H9 (cell line): ENCODE results near the gene BMP7. TPM values are rescaled to one million over a fixed set of nuclear protein-coding genes. Genes with fewer than 3 reads are reported as not detected.

ENCODE experiments used
- DNase-seq: peaks from one replicate; pipeline ENCODE4 v3.0.0-alpha.2; 2017
- H2AFZ ChIP-seq: one replicate; pipeline ENCODE4 v1.6.1; 2013; ENCODE audit warnings: mild to moderate bottlenecking, low read length, control low read depth, moderate library complexity
- H2AK5ac ChIP-seq: 2 replicates; pipeline ENCODE4 v1.6.1; 2013; ENCODE audit warnings: low read length, control low read depth, mixed read lengths; ENCODE audit not compliant: insufficient read length
- H2BK120ac ChIP-seq: one replicate; pipeline ENCODE4 v1.6.1; 2013; ENCODE audit warnings: low read depth, mild to moderate bottlenecking, low read length, control low read depth, inconsistent platforms; ENCODE audit not compliant: poor library complexity, severe bottlenecking
- H2BK12ac ChIP-seq: 2 replicates; pipeline ENCODE4 v1.6.1; 2013; ENCODE audit warnings: low read length, control low read depth, mixed read lengths, low read depth; ENCODE audit not compliant: insufficient read length
- H2BK15ac ChIP-seq: 2 replicates; pipeline ENCODE4 v1.6.1; 2013; ENCODE audit warnings: low read depth, low read length, control low read depth
- H2BK20ac ChIP-seq: one replicate; pipeline ENCODE4 v1.6.1; 2013; ENCODE audit warnings: low read depth, mild to moderate bottlenecking, low read length, control low read depth, inconsistent platforms; ENCODE audit not compliant: poor library complexity, severe bottlenecking
- H2BK5ac ChIP-seq: 2 replicates; pipeline ENCODE4 v1.6.1; 2013; ENCODE audit warnings: low read length, control low read depth, mixed read lengths; ENCODE audit not compliant: insufficient read length
- H3K14ac ChIP-seq: 2 replicates; pipeline ENCODE4 v1.6.1; 2013; ENCODE audit warnings: low read length, control low read depth; ENCODE audit not compliant: insufficient read depth
- H3K18ac ChIP-seq: 2 replicates; pipeline ENCODE4 v1.6.1; 2013; ENCODE audit warnings: low read depth, mild to moderate bottlenecking, mixed read lengths, low read length, control low read depth; ENCODE audit not compliant: insufficient read length
- H3K23ac ChIP-seq: 2 replicates; pipeline ENCODE4 v1.6.1; 2013; ENCODE audit warnings: low read length, control low read depth, mixed read lengths, low read depth; ENCODE audit not compliant: insufficient read length
- H3K23me2 ChIP-seq: 2 replicates; pipeline ENCODE4 v1.6.1; 2013; ENCODE audit warnings: low read depth, mild to moderate bottlenecking, mixed read lengths, low read length, control low read depth; ENCODE audit not compliant: insufficient read length, poor library complexity, severe bottlenecking
- H3K27ac ChIP-seq: 2 replicates; pipeline ENCODE4 v1.5.1; 2013; ENCODE audit warnings: low read length, control low read depth, mixed read lengths, low read depth; ENCODE audit not compliant: insufficient read length
- H3K27me3 ChIP-seq: 2 replicates; pipeline ENCODE4 v1.6.1; 2013; ENCODE audit warnings: low read length, control low read depth, inconsistent platforms; ENCODE audit not compliant: insufficient read depth
- H3K4ac ChIP-seq: 2 replicates; pipeline ENCODE4 v1.6.1; 2013; ENCODE audit warnings: low read depth, mild to moderate bottlenecking, control low read depth, inconsistent platforms, low read length, moderate library complexity
- H3K4me1 ChIP-seq: 2 replicates; pipeline ENCODE4 v1.6.1; 2013; ENCODE audit warnings: low read length, control low read depth, inconsistent platforms; ENCODE audit not compliant: insufficient read depth
- H3K4me2 ChIP-seq: 2 replicates; pipeline ENCODE4 v1.6.1; 2013; ENCODE audit warnings: low read length, control low read depth, mixed read lengths; ENCODE audit not compliant: insufficient read length, insufficient read depth
- H3K56ac ChIP-seq: 2 replicates; pipeline ENCODE4 v1.6.1; 2013; ENCODE audit warnings: low read depth, mild to moderate bottlenecking, mixed read lengths, low read length, control low read depth; ENCODE audit not compliant: insufficient read length
- H3K79me1 ChIP-seq: 2 replicates; pipeline ENCODE4 v1.6.1; 2013; ENCODE audit warnings: low read depth, mild to moderate bottlenecking, moderate library complexity, low read length, control low read depth, inconsistent platforms; ENCODE audit not compliant: insufficient read depth, poor library complexity, severe bottlenecking
- H3K79me2 ChIP-seq: 2 replicates; pipeline ENCODE4 v1.6.1; 2013; ENCODE audit warnings: low read length, control low read depth, inconsistent platforms; ENCODE audit not compliant: insufficient read depth
- H3K9ac ChIP-seq: 2 replicates; pipeline ENCODE4 v1.6.1; 2013; ENCODE audit warnings: low read length, control low read depth, mixed read lengths; ENCODE audit not compliant: insufficient read length; ENCODE audit errors: extremely low read depth
- H3K9me3 ChIP-seq: one replicate; pipeline ENCODE4 v1.6.1; 2013; ENCODE audit warnings: low read depth, low read length, inconsistent platforms; ENCODE audit not compliant: control insufficient read depth
- H3T11ph ChIP-seq: one replicate; pipeline ENCODE4 v1.6.1; 2013; ENCODE audit warnings: mild to moderate bottlenecking, low read length, control low read depth, inconsistent platforms
- H4K20me1 ChIP-seq: one replicate; pipeline ENCODE4 v1.6.1; 2013; ENCODE audit not compliant: control insufficient read depth, insufficient read length, insufficient read depth
- H4K5ac ChIP-seq: 2 replicates; pipeline ENCODE4 v1.6.1; 2013; ENCODE audit warnings: low read depth, mild to moderate bottlenecking, mixed read lengths, low read length, control low read depth; ENCODE audit not compliant: insufficient read length
- H4K8ac ChIP-seq: replicated peaks from 2 replicates; pipeline ENCODE4 v1.6.1; 2013; ENCODE audit warnings: low read length, control low read depth, mixed read lengths, low read depth; ENCODE audit not compliant: insufficient read length
- H4K91ac ChIP-seq: 2 replicates; pipeline ENCODE4 v1.6.1; 2013; ENCODE audit warnings: low read depth, mild to moderate bottlenecking, moderate library complexity, mixed read lengths, low read length, control low read depth; ENCODE audit not compliant: insufficient read length
- H3K27ac Mint-ChIP-seq, 3 experiments: 2 replicates in 2 of 3; 3 replicates in 1 of 3; pipeline ENCODE4 v1.8.0; 2020 to 2021; ENCODE audit warnings: mixed read lengths in 3 of 3, mild to moderate bottlenecking in 1 of 3, moderate library complexity in 1 of 3
- H3K27me3 Mint-ChIP-seq: 2 replicates; pipeline ENCODE4 v1.8.0; 2021; ENCODE audit warnings: low read depth, mild to moderate bottlenecking, moderate library complexity, mixed read lengths
- H3K36me3 Mint-ChIP-seq, 3 experiments: 2 replicates in 2 of 3; 3 replicates in 1 of 3; pipeline ENCODE4 v1.8.0; 2020 to 2021; ENCODE audit warnings: low read depth in 3 of 3, mixed read lengths in 3 of 3; ENCODE audit not compliant: insufficient read depth in 1 of 3
- H3K4me1 Mint-ChIP-seq, 2 experiments: 2 replicates each; pipeline ENCODE4 v1.8.0; 2020; ENCODE audit warnings: mixed read lengths in 2 of 2
- H3K4me3 Mint-ChIP-seq, 2 experiments: 2 replicates in 1 of 2; 3 replicates in 1 of 2; pipeline ENCODE4 v1.8.0; 2020 to 2021; ENCODE audit warnings: mild to moderate bottlenecking in 2 of 2, mixed read lengths in 2 of 2, moderate library complexity in 1 of 2
- H3K9me3 Mint-ChIP-seq, 2 experiments: 2 replicates in 1 of 2; 3 replicates in 1 of 2; pipeline ENCODE4 v1.8.0; 2020; ENCODE audit warnings: mild to moderate bottlenecking in 2 of 2, mixed read lengths in 2 of 2, moderate library complexity in 1 of 2
- WGBS: extraction: QIAGEN DNeasy Blood & Tissue Kit; methylation state at CpG from one replicate; pipeline ENCODE4 v1.1.7; 2013; ENCODE audit warnings: missing lambda C conversion rate, low lambda C conversion rate, mixed read lengths; ENCODE audit not compliant: insufficient read length; ENCODE audit errors: extremely low coverage; 5-methylcytosine and 5-hydroxymethylcytosine counted together
- total RNA-seq: library from RNA; stranded (reverse); gene quantifications from 2 replicates; pipeline ENCODE4 v1.2.1, GENCODE V29; 2021
- TF ChIP-seq, protein P1 (sequence below): fragments of 200-600 bp; sonication (generic); conservative IDR thresholded peaks from 3 replicates; pipeline ENCODE4 v1.8.0; 2021; ENCODE audit warnings: antibody characterized with exemption, mild to moderate bottlenecking

Gene BMP7
- total RNA-seq, 1 experiment from 2014 or later = 17.7 TPM

DNA sequence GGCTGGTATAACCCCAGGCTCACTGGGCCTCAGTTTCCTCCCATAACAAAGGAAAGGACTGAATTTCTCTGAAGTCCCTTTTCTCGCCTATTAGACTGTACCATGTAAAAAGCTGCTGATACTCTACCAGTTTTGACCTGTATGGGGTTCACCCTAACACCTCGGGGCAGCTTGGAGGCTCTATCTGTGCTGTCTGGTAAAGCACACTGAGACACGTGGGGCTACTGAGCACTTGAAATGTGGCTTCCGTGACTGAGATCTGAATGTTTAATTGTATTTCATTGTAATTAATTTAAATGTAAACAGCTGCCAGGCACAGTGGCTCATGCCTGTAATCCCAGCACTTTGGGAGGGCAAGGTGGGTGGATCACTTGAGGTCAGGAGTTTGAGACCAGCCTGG is 24.0 kb downstream of the BMP7 start:
- no peaks in the 10 kb centered on the region for H3K79me1 ChIP-seq
- no peak overlapping the region for H3K56ac ChIP-seq
- no peaks in the 10 kb centered on the region for H3K9me3 ChIP-seq
- no peak overlapping the region for H3K14ac ChIP-seq
- peaks cover 2% of the 10 kb centered on the region for H3K4me1 ChIP-seq
- H3K27ac ChIP-seq = no peak overlapping the region
- H2BK15ac ChIP-seq = no peak overlapping the region
- no peak overlapping the region for H3T11ph ChIP-seq
- no peak overlapping the region for H2AK5ac ChIP-seq
- H3K4ac ChIP-seq = no peak overlapping the region
- H3K23me2 ChIP-seq = no peaks in the 10 kb centered on the region
- H3K79me2 ChIP-seq = no peaks in the 10 kb centered on the region
- H4K20me1 ChIP-seq = no peaks in the 10 kb centered on the region
- H3K23ac ChIP-seq = no peak overlapping the region
- Mint-ChIP-seq H3K4me3 (no peak overlapping the region), H3K36me3 (peaks cover 12 to 29% (median 27%) of the 10 kb centered on the region in 3 experiments), H3K27ac (no peak overlapping the region), H3K4me1 (peaks cover 21 to 22% of the 10 kb centered on the region in 2 experiments), H3K9me3 (peaks cover 21 to 22% of the 10 kb centered on the region in 2 experiments), H3K27me3 (peaks cover 18% of the 10 kb centered on the region)
- no peak overlapping the region for H4K8ac ChIP-seq
- no peak overlapping the region for H3K4me2 ChIP-seq
- no peak overlapping the region for H2BK12ac ChIP-seq
- H4K91ac ChIP-seq = no peak overlapping the region
- no peak overlapping the region for H2BK120ac ChIP-seq
- H3K9ac ChIP-seq = no peak overlapping the region
- H2AFZ ChIP-seq = no peak overlapping the region
- H2BK20ac ChIP-seq = no peak overlapping the region
- no peaks in the 10 kb centered on the region for H3K27me3 ChIP-seq
- H2BK5ac ChIP-seq = no peak overlapping the region
- TF ChIP-seq, protein P1, sequence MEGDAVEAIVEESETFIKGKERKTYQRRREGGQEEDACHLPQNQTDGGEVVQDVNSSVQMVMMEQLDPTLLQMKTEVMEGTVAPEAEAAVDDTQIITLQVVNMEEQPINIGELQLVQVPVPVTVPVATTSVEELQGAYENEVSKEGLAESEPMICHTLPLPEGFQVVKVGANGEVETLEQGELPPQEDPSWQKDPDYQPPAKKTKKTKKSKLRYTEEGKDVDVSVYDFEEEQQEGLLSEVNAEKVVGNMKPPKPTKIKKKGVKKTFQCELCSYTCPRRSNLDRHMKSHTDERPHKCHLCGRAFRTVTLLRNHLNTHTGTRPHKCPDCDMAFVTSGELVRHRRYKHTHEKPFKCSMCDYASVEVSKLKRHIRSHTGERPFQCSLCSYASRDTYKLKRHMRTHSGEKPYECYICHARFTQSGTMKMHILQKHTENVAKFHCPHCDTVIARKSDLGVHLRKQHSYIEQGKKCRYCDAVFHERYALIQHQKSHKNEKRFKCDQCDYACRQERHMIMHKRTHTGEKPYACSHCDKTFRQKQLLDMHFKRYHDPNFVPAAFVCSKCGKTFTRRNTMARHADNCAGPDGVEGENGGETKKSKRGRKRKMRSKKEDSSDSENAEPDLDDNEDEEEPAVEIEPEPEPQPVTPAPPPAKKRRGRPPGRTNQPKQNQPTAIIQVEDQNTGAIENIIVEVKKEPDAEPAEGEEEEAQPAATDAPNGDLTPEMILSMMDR = no peak
- no peak overlapping the region for H3K18ac ChIP-seq
- H4K5ac ChIP-seq = no peak overlapping the region
- DNase-seq = no peak
- WGBS = no CpG with 5 or more reads among the region's 4 CpGs
